OCI-M2 (cell line): Measurements from ENCODE around the gene IL20.

Source experiments
- DNase-seq: peaks from one replicate; lab custom pipeline; 2025; ENCODE audit not compliant: unreplicated experiment; lab: John Stamatoyannopoulos, UW

IL20 gene

DNA sequence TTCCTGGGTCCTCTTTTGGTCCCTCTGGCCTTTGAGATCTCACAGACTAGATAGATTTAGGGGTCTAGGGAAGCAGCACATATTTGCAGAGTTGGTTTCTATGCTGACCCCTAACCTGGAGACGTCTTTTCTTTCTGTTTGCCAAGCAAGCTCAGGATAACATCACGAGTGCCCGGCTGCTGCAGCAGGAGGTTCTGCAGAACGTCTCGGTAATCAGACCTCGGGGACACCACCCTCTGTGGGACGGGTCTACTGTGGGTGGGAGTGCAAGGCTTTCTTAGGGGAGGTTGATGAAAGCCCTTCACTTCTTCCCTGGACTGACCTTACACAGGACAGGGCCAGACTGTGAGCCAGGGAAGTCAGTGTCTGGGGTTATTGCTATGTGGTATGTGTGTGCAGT is 34.7 kb downstream of the IL20 start:
- no peak for DNase-seq

- DNase-seq, result no peak
These were observed 36.5 kb downstream of the IL20 start for GRCh38 chr1:206901944-206902343.

DNA sequence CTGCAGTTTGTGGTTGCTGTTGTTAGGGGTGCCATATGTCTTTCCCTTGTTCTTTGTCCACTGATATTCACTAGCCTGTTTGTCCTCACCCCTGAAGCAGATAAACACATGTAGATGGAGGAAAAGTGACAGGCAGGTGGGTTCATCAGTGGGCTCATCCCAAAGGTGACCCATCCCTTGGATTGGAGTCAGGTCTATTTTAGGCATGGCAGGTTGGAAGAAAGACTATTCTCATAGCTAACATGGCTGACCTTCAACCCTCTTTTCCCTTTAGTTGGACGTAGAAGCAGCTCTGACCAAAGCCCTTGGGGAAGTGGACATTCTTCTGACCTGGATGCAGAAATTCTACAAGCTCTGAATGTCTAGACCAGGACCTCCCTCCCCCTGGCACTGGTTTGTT is 37.3 kb downstream of the IL20 start:
- no peak for DNase-seq

DNA sequence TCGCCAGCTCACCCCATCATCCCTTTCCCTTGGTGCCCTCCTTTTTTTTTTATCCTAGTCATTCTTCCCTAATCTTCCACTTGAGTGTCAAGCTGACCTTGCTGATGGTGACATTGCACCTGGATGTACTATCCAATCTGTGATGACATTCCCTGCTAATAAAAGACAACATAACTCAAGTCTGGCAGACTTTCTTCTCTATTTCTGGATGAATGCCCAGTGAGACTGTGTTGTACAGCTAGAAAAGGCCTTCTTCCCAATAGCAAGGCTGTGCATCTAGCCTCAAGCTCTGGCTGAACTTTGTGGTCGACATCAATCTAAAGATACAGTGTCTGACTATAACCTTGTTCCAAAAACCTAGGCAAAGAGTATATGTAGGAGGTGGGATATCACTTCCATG is 38.3 kb downstream of the IL20 start:
- no peak for DNase-seq

- no peak for DNase-seq
These were observed 39.2 kb downstream of the IL20 start for GRCh38 chr1:206904423-206905142.

GRCh38 chr1:206905295-206906164 is 40.1 kb downstream of the IL20 start:
- no peak for DNase-seq

DNA sequence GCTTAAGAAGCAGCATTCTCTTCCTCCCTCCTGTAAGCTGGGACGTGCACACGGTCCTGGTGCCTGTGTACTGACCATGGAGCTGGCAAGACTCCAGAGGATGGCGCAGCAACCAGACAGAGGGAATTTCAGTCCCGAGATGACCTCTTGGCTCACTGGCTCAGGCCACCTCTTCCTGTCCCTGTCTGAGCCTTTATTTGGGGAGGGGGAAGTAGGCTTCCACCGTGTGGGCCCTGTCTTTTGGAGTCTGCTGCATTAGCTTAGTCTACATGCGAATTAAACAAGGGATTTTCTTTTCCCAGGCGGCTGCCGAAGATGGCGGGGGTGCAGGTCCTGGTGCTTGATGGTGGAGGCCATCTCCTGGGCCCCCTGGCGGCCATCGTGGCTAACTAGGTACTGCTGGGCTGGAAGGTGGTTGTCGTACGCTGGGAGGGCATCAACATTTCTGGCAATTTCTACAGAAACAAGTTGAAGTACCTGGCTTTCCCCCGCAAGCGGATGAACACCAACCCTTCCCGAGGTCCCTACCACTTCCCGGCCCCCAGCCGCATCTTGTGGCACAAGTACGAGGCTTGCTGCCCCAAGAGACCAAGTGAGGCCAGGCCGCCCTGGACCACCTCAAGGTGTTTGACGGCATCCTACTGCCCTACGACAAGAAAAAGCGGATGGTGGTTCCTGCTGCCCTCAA is 42.0 kb downstream of the IL20 start:
- no peak for DNase-seq

DNA sequence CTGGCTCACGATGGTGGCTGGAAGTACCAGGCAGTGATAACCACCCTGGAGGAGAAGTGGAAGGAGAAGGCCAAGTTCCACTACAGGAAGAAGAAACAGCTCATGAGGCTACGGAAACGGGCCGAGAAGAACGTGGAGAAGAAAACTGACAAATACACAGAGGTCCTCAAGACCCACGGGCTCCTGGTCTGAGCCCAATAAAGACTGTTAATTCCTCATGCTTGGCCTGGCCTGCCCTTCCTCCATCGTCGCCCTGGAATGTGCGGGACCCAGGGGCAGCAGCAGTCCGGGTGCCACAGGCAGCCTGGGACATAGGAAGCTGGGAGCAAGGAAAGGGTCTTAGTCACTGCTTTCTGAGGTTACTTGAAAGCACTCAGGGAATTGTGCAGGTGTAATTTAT is 42.6 kb downstream of the IL20 start:
- no peak for DNase-seq

GRCh38 chr1:206909161-206909882 is 43.9 kb downstream of the IL20 start:
- no peak for DNase-seq

- no peak for DNase-seq
These were observed 44.5 kb downstream of the IL20 start for GRCh38 chr1:206909883-206910318.

DNA sequence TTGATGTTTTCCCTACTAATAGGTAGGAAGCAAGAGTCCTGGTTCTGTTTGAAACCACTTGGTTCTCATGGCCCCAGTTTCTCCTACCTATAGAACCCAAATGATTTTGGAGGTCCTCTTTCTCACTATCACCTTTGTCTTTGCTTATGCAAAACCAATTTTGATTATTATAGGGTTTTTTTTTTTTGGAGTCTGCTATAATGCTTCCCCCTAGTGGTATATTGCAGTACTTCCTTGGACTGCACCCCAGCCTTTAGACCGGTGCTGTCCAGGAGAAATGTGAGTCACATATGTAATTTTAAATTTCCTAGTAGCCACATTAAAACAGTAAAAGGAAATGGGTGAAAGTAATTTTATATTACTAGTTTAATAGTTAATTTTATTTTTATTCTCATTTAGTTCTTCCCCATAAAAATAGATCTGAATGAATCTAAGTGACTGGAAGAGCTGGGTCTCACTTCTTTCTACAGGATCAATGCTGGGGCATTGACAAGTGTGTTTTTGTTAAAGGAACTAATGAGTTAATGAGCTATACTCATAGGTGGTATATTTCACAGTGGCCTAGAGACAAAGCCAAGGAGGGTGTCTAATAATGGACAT is 45.7 kb downstream of the IL20 start:
- peak; percentile 31 for DNase-seq

DNA sequence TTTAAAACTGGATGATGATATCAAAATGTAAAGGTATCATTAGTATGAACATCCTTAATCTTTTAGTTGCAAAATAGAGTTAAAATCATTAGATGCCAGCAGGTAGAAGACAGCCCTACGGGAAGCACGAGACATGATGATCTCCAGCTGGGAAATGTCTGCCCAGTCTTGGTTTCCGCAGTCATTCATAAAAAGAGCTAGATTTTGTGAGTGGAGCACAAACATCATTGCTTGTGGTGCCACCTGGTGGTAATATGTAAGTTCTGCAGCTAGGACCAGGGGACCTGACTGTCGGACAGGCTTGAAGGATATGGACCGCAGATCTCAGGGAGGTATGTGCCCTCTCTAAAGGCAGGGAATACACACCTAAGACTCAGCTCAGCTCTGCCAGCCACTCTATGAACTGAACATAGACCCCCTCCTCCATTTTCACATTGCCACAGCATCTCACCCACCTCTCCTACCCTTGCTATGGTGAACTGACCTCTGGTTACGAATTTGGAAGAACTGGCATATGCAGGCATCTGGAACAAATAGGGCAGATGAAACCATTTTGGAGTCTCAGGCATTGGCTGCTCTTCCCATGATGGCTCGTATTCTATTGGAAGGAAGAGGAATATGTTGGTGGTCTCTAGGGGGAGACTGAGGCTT is 47.1 kb downstream of the IL20 start:
- DNase-seq, result peak; percentile 18

GRCh38 chr1:206913766-206914537 is 48.5 kb downstream of the IL20 start:
- no peak for DNase-seq

- DNase-seq, result no peak
These were observed 49.8 kb downstream of the IL20 start for GRCh38 chr1:206915030-206915735.

DNA sequence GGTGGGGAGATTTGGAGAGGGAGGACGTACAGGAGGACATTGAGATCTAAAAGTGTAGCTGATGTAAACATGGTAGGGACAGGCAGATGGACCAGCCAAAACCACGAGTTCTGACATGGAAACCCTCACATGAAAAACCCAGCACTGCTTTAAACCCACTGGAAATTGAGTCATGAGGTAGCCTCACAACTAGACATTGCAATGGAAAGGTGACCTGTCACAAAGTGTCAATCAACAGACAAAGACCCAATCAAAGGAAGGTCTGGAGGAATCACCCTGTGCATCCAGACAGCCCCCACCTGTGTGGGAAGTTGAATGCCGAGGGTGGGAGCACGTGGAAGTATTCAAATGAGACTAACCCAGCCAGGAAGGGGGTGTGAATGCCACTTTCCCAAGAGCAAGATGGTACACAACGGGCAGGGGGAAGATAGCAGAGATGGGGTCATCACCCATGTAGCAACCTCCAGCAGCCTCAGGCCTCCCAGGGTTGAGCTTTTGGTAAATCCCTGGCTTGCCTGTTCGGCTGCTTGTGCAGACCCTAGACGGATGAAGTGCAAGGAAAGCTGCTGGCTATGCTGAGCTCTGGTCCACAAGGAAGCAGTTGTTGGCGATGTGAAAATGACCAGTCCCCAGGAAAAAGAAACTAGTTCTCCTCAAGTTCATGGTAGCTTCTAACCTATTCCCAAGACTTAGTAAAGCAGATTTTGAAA is 50.7 kb downstream of the IL20 start:
- no peak for DNase-seq

DNA sequence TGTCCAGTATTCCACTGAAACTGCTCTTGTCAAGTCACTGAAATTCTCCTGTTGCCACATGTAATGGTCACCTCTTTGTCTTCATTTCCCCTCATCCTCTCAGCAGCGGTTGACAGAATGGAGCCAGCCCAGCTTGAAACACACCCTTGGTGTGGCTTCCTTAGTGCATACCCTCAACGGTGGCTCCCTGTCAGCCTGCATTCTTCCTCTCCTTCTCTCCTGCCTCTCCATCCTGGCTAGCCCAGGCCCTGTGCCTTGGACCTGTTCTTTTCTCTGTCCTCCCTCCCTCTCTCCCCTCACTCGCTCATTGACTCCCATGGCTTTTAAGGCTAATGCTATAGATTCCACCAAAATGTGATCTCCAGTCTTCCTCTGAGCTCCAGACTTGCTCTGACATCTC is 52.7 kb downstream of the IL20 start:
- DNase-seq, result no peak
